ENCODE data around the gene THPO. TPM values are rescaled to one million over a fixed set of nuclear protein-coding genes. Genes with fewer than 3 reads are reported as not detected.

THPO gene
- total and polyA plus RNA-seq, 5 donors from 2014 or later, result not detected

- Histone ChIP-seq H3K4me1 (ENCODE audit: control insufficient read depth, insufficient read depth, low read length, poor library complexity, severe bottlenecking) (peaks cover 9% of the 10 kb centered on the region), H3K36me3 (ENCODE audit: control insufficient read depth, insufficient read depth, low read length) (peaks cover 22% of the 10 kb centered on the region), H3K27me3 (ENCODE audit: control insufficient read depth, insufficient read depth, low read length) (no peaks in the 10 kb centered on the region), H3K27ac (ENCODE audit: insufficient read depth, low read length, poor library complexity, severe bottlenecking) (no peak overlapping the region), H3K9me3 (ENCODE audit: control insufficient read depth in 2 of 2, low read length in 2 of 2) (no peaks in the 10 kb centered on the region), H3K4me3 (ENCODE audit: low read depth, low read length) (no peak overlapping the region)
- H3K27me3 Mint-ChIP-seq, result peaks cover 4% of the 10 kb centered on the region
- H3K4me3 Mint-ChIP-seq, result peak overlapping the region in 1 of 4 donors; percentile 18
- H3K27ac Mint-ChIP-seq, result no peak overlapping the region
- DNase-seq, result no peak
- H3K4me1 Mint-ChIP-seq, result peaks cover 8 to 34% (median 29%) of the 10 kb centered on the region in 4 donors
- H3K36me3 Mint-ChIP-seq, result peaks cover 29% of the 10 kb centered on the region
- ATAC-seq (ENCODE audit: low read depth in 2 of 2), result no peak
- H3K9me3 Mint-ChIP-seq, result no peaks in the 10 kb centered on the region
Measured at GRCh38 chr3:184368586-184369183, 9.3 kb downstream of the THPO start.

GRCh38 chr3:184368116-184368515, 9.9 kb downstream of the THPO start:
- H3K27me3 Mint-ChIP-seq, result peaks cover 9% of the 10 kb centered on the region
- H3K9me3 Mint-ChIP-seq, result no peaks in the 10 kb centered on the region
- peaks cover 29% of the 10 kb centered on the region for H3K36me3 Mint-ChIP-seq
- no peak for DNase-seq
- Histone ChIP-seq H3K36me3 (ENCODE audit: control insufficient read depth, insufficient read depth, low read length) (peaks cover 22% of the 10 kb centered on the region), H3K9me3 (ENCODE audit: control insufficient read depth in 2 of 2, low read length in 2 of 2) (no peaks in the 10 kb centered on the region), H3K4me1 (ENCODE audit: control insufficient read depth, insufficient read depth, low read length, poor library complexity, severe bottlenecking) (peaks cover 14% of the 10 kb centered on the region), H3K4me3 (ENCODE audit: low read depth, low read length) (no peak overlapping the region), H3K27me3 (ENCODE audit: control insufficient read depth, insufficient read depth, low read length) (no peaks in the 10 kb centered on the region), H3K27ac (ENCODE audit: insufficient read depth, low read length, poor library complexity, severe bottlenecking) (no peak overlapping the region)
- H3K4me3 Mint-ChIP-seq, result peak overlapping the region in 1 of 4 donors; percentile 5
- no peak overlapping the region for H3K27ac Mint-ChIP-seq
- peaks cover 8 to 39% (median 32%) of the 10 kb centered on the region in 4 donors for H3K4me1 Mint-ChIP-seq
- no peak for ATAC-seq (ENCODE audit: low read depth in 2 of 2)

GRCh38 chr3:184366619-184367289, 11.3 kb downstream of the THPO start:
- Mint-ChIP-seq H3K4me1 (peaks cover 8 to 40% (median 32%) of the 10 kb centered on the region in 4 donors), H3K27ac (peak overlapping the region in 2 of 3 donors; percentile 4 to 62), H3K27me3 (peaks cover 6% of the 10 kb centered on the region), H3K9me3 (no peaks in the 10 kb centered on the region), H3K36me3 (peaks cover 29% of the 10 kb centered on the region), H3K4me3 (peak overlapping the region in 2 of 4 donors; percentile 64 to 73)
- H3K4me1 ChIP-seq (ENCODE audit: control insufficient read depth, insufficient read depth, low read length, poor library complexity, severe bottlenecking), result peaks cover 22% of the 10 kb centered on the region
- no peak overlapping the region for H3K4me3 ChIP-seq (ENCODE audit: low read depth, low read length)
- ATAC-seq (ENCODE audit: low read depth in 2 of 2), result no peak
- no peak overlapping the region for H3K27ac ChIP-seq (ENCODE audit: insufficient read depth, low read length, poor library complexity, severe bottlenecking)
- no peaks in the 10 kb centered on the region for H3K9me3 ChIP-seq (ENCODE audit: control insufficient read depth in 2 of 2, low read length in 2 of 2)
- H3K27me3 ChIP-seq (ENCODE audit: control insufficient read depth, insufficient read depth, low read length), result no peaks in the 10 kb centered on the region
- DNase-seq, result no peak
- peaks cover 22% of the 10 kb centered on the region for H3K36me3 ChIP-seq (ENCODE audit: control insufficient read depth, insufficient read depth, low read length)

- no peaks in the 10 kb centered on the region for H3K27me3 ChIP-seq (ENCODE audit: control insufficient read depth, insufficient read depth, low read length)
- peak overlapping the region; percentile 84 for H3K27ac ChIP-seq (ENCODE audit: insufficient read depth, low read length, poor library complexity, severe bottlenecking)
- H3K36me3 ChIP-seq (ENCODE audit: control insufficient read depth, insufficient read depth, low read length), result peaks cover 9% of the 10 kb centered on the region
- peak overlapping the region; percentile 83 for H3K4me3 ChIP-seq (ENCODE audit: low read depth, low read length)
- peak overlapping the region; percentile 97 to 99 (median 99) for H3K4me3 Mint-ChIP-seq
- DNase-seq, result peak; percentile 91 to 97 (median 94)
- no peaks in the 10 kb centered on the region for H3K9me3 Mint-ChIP-seq
- H3K9me3 ChIP-seq (ENCODE audit: control insufficient read depth in 2 of 2, low read length in 2 of 2), result no peaks in the 10 kb centered on the region
- H3K27ac Mint-ChIP-seq, result peak overlapping the region; percentile 96 to 98 (median 97)
- peaks cover 6% of the 10 kb centered on the region for H3K27me3 Mint-ChIP-seq
- peaks cover 7 to 47% (median 36%) of the 10 kb centered on the region in 4 donors for H3K4me1 Mint-ChIP-seq
- ATAC-seq (ENCODE audit: low read depth in 2 of 2), result peak; percentile 83 to 84
- peaks cover 16% of the 10 kb centered on the region for H3K36me3 Mint-ChIP-seq
- peaks cover 33% of the 10 kb centered on the region for H3K4me1 ChIP-seq (ENCODE audit: control insufficient read depth, insufficient read depth, low read length, poor library complexity, severe bottlenecking)
Measured at GRCh38 chr3:184362668-184363546, 15.1 kb downstream of the THPO start.

- H3K27ac ChIP-seq (ENCODE audit: insufficient read depth, low read length, poor library complexity, severe bottlenecking), result peak overlapping the region; percentile 84
- peaks cover 6% of the 10 kb centered on the region for H3K27me3 Mint-ChIP-seq
- H3K9me3 Mint-ChIP-seq, result no peaks in the 10 kb centered on the region
- peak overlapping the region; percentile 57 for H3K4me3 ChIP-seq (ENCODE audit: low read depth, low read length)
- ATAC-seq (ENCODE audit: low read depth in 2 of 2), result peak; percentile 3
- peak; percentile 26 to 55 (median 33) for DNase-seq
- H3K27ac Mint-ChIP-seq, result peak overlapping the region; percentile 93 to 97 (median 96)
- H3K27me3 ChIP-seq (ENCODE audit: control insufficient read depth, insufficient read depth, low read length), result no peaks in the 10 kb centered on the region
- peaks cover 4 to 47% (median 34%) of the 10 kb centered on the region in 4 donors for H3K4me1 Mint-ChIP-seq
- H3K4me3 Mint-ChIP-seq, result peak overlapping the region; percentile 97 to 99 (median 98)
- peaks cover 33% of the 10 kb centered on the region for H3K4me1 ChIP-seq (ENCODE audit: control insufficient read depth, insufficient read depth, low read length, poor library complexity, severe bottlenecking)
- peaks cover 6% of the 10 kb centered on the region for H3K36me3 ChIP-seq (ENCODE audit: control insufficient read depth, insufficient read depth, low read length)
- H3K36me3 Mint-ChIP-seq, result peaks cover 12% of the 10 kb centered on the region
- H3K9me3 ChIP-seq (ENCODE audit: control insufficient read depth in 2 of 2, low read length in 2 of 2), result no peaks in the 10 kb centered on the region
Measured at GRCh38 chr3:184361932-184362667, 15.9 kb downstream of the THPO start.

- peaks cover 6% of the 10 kb centered on the region for H3K36me3 Mint-ChIP-seq
- peak; percentile 32 to 49 (median 43) for DNase-seq
- Histone ChIP-seq H3K27me3 (ENCODE audit: control insufficient read depth, insufficient read depth, low read length) (no peaks in the 10 kb centered on the region), H3K27ac (ENCODE audit: insufficient read depth, low read length, poor library complexity, severe bottlenecking) (peak within 1 kb of the TSS; percentile 84), H3K4me1 (ENCODE audit: control insufficient read depth, insufficient read depth, low read length, poor library complexity, severe bottlenecking) (peaks cover 33% of the 10 kb centered on the region), H3K36me3 (ENCODE audit: control insufficient read depth, insufficient read depth, low read length) (peaks cover under 1% of the 10 kb centered on the region), H3K9me3 (ENCODE audit: control insufficient read depth in 2 of 2, low read length in 2 of 2) (no peaks in the 10 kb centered on the region), H3K4me3 (ENCODE audit: low read depth, low read length) (peak within 1 kb of the TSS; percentile 57)
- peak within 1 kb of the TSS; percentile 97 to 99 (median 98) for H3K4me3 Mint-ChIP-seq
- H3K9me3 Mint-ChIP-seq, result no peaks in the 10 kb centered on the region
- H3K27me3 Mint-ChIP-seq, result peaks cover 6% of the 10 kb centered on the region
- H3K4me1 Mint-ChIP-seq, result peaks cover 4 to 43% (median 29%) of the 10 kb centered on the region in 4 donors
- peak; percentile 19 to 26 for ATAC-seq (ENCODE audit: low read depth in 2 of 2)
- peak within 1 kb of the TSS; percentile 93 to 97 (median 96) for H3K27ac Mint-ChIP-seq
Measured at GRCh38 chr3:184361532-184361931, 16.5 kb downstream of the THPO start, which contains the start of the genes CLCN2 and POLR2H. Gene CLCN2 (minus strand): TSS chr3:184361605. CDS start chr3:184361479, 126 bp downstream. Gene POLR2H (plus strand): TSS chr3:184361710. CDS start chr3:184363493, 1,783 bp downstream.
